ENCODE results near the gene ALG14.

Gene ALG14

DNA sequence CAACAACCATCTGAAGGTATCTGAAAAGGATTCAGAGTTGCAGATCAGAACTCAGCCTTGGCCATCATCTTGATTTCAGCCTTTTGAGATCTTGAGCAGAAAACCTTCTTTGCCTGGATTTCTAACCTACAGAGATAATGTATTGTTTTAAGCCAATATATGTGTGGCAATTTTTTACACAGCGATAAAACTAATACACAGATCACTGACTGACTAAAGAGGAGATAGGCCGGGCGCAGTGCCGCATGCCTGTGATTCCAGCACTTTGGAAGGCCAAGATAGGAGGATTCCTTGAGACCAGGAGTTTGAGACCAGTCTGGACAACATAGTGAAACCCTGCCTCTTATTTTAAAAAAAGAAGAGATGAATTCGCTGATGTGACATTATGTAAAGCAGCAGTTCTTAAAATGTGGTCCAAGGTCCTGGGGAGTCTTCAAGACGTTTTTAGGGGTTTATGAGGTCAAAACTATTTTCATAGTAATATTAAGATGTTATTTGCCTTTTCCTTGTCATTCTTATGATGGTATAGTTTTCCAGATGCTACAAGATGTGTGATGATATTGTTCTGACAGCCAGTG lies 95.7 kb downstream of the ALG14 start:
- Histone ChIP-seq H3K9me3 (replicated peaks; ENCODE audit: low read length) (no peaks in the 10 kb centered on the region), H3K4me2 (ENCODE audit: low read length) (no peak overlapping the region), H3K4me1 (ENCODE audit: control insufficient read depth, insufficient read depth, low read length) (peaks cover 55% of the 10 kb centered on the region), H3K4me3 (ENCODE audit: low read length) (no peak overlapping the region), H3K36me3 (ENCODE audit: insufficient read depth, low read length) (no peaks in the 10 kb centered on the region), H3K27me3 (ENCODE audit: control insufficient read depth, insufficient read depth, low read length) (no peaks in the 10 kb centered on the region), H3K9ac (ENCODE audit: low read depth, low read length) (no peak overlapping the region)

DNA sequence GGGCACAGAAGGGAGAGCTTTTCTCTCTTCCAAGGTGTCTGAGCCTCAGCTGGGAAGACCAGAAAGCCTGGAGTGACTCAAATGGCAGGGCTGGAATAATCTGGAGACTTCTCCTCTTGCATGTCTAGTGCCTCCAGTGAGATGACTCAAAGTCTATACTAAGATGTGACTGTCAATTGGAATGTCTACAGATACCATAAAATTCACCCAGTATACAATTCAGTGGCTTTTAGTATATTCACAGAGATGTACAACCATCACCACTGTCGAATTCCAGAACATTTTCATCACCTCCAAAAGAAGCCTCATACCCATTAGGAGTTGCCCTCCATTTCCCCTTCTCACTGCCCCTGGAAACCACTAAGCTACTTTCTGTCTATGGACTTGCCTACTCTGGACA lies 97.9 kb downstream of the ALG14 start:
- Histone ChIP-seq H3K4me2 (ENCODE audit: low read length) (peak overlapping the region; percentile 30), H3K9ac (ENCODE audit: low read depth, low read length) (peak overlapping the region; percentile 68), H3K9me3 (replicated peaks; ENCODE audit: low read length) (no peaks in the 10 kb centered on the region), H3K4me3 (ENCODE audit: low read length) (no peak overlapping the region), H3K27me3 (ENCODE audit: control insufficient read depth, insufficient read depth, low read length) (no peaks in the 10 kb centered on the region), H3K4me1 (ENCODE audit: control insufficient read depth, insufficient read depth, low read length) (peaks cover 48% of the 10 kb centered on the region), H3K36me3 (ENCODE audit: insufficient read depth, low read length) (no peaks in the 10 kb centered on the region)

DNA sequence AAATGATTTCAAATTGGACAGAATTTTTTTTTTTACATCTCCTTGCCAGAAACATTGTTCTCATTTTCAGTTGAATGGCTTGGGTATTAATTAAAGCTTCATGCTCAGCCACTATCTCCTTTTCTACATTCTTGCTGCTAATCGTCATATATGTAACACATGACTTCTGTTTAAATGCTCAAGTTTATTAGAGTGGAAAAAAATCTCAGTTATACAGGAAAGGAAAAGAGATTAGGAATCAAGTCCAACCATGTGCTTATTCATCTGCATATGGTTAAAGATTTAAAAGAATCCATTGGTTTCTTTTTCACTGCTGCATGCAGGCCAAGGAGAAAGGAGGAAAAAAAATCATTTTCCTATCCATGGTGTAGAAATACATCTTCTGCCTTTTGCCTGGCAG lies 98.5 kb downstream of the ALG14 start:
- H3K36me3 ChIP-seq (ENCODE audit: insufficient read depth, low read length): no peaks in the 10 kb centered on the region
- no peaks in the 10 kb centered on the region for H3K9me3 ChIP-seq (replicated peaks; ENCODE audit: low read length)
- H3K4me1 ChIP-seq (ENCODE audit: control insufficient read depth, insufficient read depth, low read length): peaks cover 47% of the 10 kb centered on the region
- H3K4me2 ChIP-seq (ENCODE audit: low read length): peak overlapping the region; percentile 30
- H3K4me3 ChIP-seq (ENCODE audit: low read length): no peak overlapping the region
- peak overlapping the region; percentile 68 for H3K9ac ChIP-seq (ENCODE audit: low read depth, low read length)
- H3K27me3 ChIP-seq (ENCODE audit: control insufficient read depth, insufficient read depth, low read length): no peaks in the 10 kb centered on the region

DNA sequence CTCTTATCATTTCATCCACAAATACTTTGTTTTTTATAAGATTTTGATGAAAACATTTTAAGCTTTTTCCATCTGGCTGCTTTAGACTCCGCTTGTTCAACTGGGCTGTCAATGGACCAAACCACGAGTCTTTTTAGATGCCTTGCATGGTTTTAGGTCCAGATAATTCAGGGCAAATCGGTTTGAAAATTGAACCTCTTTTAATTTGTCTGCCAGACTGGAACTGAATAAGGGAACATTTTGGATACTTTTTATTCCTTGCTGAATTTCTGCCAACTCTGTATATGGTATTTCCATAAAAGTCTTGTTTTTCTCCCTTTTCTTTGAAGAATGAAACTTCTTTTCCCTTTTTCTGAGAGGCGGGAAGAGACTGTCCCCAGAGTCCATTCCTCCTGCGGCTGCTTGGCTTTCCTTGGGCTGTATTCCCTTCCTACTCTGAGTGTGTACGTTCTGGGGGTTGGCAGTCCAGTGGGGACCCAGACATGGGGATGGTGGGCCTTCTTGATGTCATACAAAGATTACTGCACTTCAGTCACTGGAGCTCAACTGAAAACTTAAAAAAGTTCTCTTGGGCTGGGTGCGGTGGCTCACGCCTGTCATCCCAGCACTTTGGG lies 99.3 kb downstream of the ALG14 start:
- Histone ChIP-seq H3K9ac (ENCODE audit: low read depth, low read length) (peak overlapping the region; percentile 14), H3K36me3 (ENCODE audit: insufficient read depth, low read length) (no peaks in the 10 kb centered on the region), H3K4me1 (ENCODE audit: control insufficient read depth, insufficient read depth, low read length) (peaks cover 48% of the 10 kb centered on the region), H3K9me3 (replicated peaks; ENCODE audit: low read length) (peaks cover under 1% of the 10 kb centered on the region), H3K4me2 (ENCODE audit: low read length) (no peak overlapping the region), H3K4me3 (ENCODE audit: low read length) (no peak overlapping the region), H3K27me3 (ENCODE audit: control insufficient read depth, insufficient read depth, low read length) (no peaks in the 10 kb centered on the region)

DNA sequence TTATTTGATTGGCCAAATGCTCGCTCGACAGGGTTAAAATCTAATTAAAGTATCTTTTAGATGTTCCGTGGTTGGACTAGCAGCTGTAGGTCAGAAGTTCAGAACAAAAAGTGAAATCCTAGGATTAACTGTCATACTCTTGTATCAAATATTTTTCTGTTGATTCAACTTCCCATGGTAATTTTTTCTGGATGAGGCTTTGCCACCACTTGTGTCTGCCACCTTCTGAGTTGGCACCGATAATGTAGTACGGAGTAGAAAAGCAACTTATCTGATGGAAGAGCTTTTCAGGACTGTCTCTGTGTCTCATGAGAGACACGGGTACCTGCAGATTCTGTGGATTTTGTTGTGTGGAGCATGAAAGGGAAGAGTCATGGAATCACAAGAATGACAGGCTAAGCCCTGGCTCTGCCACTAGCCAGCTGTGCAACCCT lies 101.2 kb downstream of the ALG14 start:
- peak overlapping the region; percentile 73 for H3K4me2 ChIP-seq (ENCODE audit: low read length)
- no peaks in the 10 kb centered on the region for H3K36me3 ChIP-seq (ENCODE audit: insufficient read depth, low read length)
- peak overlapping the region; percentile 73 for H3K9ac ChIP-seq (ENCODE audit: low read depth, low read length)
- H3K4me3 ChIP-seq (ENCODE audit: low read length): peak overlapping the region; percentile 17
- H3K4me1 ChIP-seq (ENCODE audit: control insufficient read depth, insufficient read depth, low read length): peaks cover 48% of the 10 kb centered on the region
- peaks cover 6% of the 10 kb centered on the region for H3K9me3 ChIP-seq (replicated peaks; ENCODE audit: low read length)
- H3K27me3 ChIP-seq (ENCODE audit: control insufficient read depth, insufficient read depth, low read length): no peaks in the 10 kb centered on the region

DNA sequence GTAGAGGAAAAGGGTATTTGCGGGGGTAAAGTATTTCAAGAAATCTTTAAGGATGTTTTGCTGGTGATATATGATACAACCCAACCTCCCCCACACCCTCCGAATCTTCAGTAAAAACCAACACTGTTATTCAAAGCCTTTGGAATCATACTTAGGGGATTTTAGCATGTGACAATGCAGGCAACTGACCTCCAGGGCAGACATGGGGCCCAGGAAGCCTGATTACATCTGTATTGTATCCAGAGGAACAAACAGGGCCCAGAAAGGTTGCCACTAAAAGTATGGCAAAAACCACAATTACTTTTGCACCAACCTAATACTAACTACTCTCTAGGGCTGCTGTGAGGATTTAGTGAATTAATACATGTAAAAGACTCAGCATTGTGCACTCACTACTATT lies 102.0 kb downstream of the ALG14 start:
- Histone ChIP-seq H3K36me3 (ENCODE audit: insufficient read depth, low read length) (no peaks in the 10 kb centered on the region), H3K4me2 (ENCODE audit: low read length) (peak overlapping the region; percentile 73), H3K4me3 (ENCODE audit: low read length) (peak overlapping the region; percentile 8), H3K9me3 (replicated peaks; ENCODE audit: low read length) (peaks cover 6% of the 10 kb centered on the region), H3K27me3 (ENCODE audit: control insufficient read depth, insufficient read depth, low read length) (no peaks in the 10 kb centered on the region), H3K9ac (ENCODE audit: low read depth, low read length) (peak overlapping the region; percentile 73), H3K4me1 (ENCODE audit: control insufficient read depth, insufficient read depth, low read length) (peaks cover 48% of the 10 kb centered on the region)

DNA sequence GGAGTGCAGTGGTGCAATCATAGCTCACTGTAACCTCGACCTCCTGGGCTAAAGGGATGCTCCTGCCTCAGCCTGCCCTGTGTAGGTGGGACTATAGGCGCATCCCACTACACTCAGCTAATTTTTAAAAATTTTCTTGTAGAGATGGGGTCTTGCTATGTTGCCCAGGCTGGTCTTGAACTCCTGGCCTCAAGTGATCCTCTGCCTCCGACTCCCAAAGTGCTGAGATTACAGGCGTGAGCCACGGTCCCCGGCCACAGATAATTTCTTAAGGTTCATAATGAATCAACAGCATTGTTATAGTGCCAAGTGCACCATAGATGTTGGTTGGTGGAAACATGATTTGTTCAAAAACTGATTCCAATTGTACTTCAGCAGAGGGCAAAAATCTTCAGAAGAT lies 103.6 kb downstream of the ALG14 start:
- H3K9me3 ChIP-seq (replicated peaks; ENCODE audit: low read length): peaks cover 6% of the 10 kb centered on the region
- H3K4me2 ChIP-seq (ENCODE audit: low read length): no peak overlapping the region
- no peak overlapping the region for H3K9ac ChIP-seq (ENCODE audit: low read depth, low read length)
- H3K27me3 ChIP-seq (ENCODE audit: control insufficient read depth, insufficient read depth, low read length): no peaks in the 10 kb centered on the region
- H3K4me3 ChIP-seq (ENCODE audit: low read length): no peak overlapping the region
- no peaks in the 10 kb centered on the region for H3K36me3 ChIP-seq (ENCODE audit: insufficient read depth, low read length)
- H3K4me1 ChIP-seq (ENCODE audit: control insufficient read depth, insufficient read depth, low read length): peaks cover 36% of the 10 kb centered on the region

DNA sequence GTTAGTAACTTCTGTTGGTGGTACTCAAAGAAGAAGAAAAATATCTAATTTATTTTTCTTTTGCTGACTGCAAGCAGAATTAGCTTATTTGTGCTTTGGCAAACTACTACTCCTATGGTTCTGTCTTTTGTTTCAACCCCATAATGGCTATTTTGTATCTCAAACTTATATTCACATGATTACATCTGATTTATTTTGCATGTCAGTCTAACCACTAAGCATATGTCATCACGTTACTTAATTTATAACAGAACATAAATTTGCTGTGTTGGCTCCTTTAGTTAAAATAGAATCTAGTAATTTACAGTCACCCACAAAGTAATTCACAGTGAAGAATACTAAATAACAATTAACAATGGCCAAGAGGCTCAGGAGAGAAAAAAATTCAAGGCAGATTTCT lies 106.7 kb downstream of the ALG14 start:
- peaks cover 6% of the 10 kb centered on the region for H3K9me3 ChIP-seq (replicated peaks; ENCODE audit: low read length)
- H3K9ac ChIP-seq (ENCODE audit: low read depth, low read length): no peak overlapping the region
- H3K4me2 ChIP-seq (ENCODE audit: low read length): no peak overlapping the region
- H3K36me3 ChIP-seq (ENCODE audit: insufficient read depth, low read length): no peaks in the 10 kb centered on the region
- no peaks in the 10 kb centered on the region for H3K27me3 ChIP-seq (ENCODE audit: control insufficient read depth, insufficient read depth, low read length)
- H3K4me3 ChIP-seq (ENCODE audit: low read length): no peak overlapping the region
- peaks cover 27% of the 10 kb centered on the region for H3K4me1 ChIP-seq (ENCODE audit: control insufficient read depth, insufficient read depth, low read length)

DNA sequence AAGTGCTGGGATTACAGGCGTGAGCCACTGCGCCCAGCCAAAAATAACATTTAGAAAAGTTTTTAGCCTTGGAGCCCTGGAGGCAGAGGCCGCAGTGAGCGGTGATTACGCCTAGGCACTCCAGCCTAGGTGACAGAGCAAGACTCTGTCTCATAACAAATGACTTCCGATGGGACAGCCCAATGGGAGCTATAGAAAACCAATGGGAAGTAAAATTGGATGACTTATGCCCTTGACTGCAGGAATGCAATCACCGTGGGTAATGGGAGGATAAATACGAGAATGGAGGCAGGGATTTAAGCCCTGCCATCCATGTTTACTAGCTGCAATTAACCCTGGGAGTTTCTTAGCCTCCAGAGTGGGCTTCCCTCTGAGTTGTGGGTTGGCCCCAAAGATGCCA lies 108.9 kb downstream of the ALG14 start:
- Histone ChIP-seq H3K9ac (ENCODE audit: low read depth, low read length) (no peak overlapping the region), H3K27me3 (ENCODE audit: control insufficient read depth, insufficient read depth, low read length) (no peaks in the 10 kb centered on the region), H3K36me3 (ENCODE audit: insufficient read depth, low read length) (no peaks in the 10 kb centered on the region), H3K4me1 (ENCODE audit: control insufficient read depth, insufficient read depth, low read length) (peaks cover 16% of the 10 kb centered on the region), H3K4me3 (ENCODE audit: low read length) (no peak overlapping the region), H3K4me2 (ENCODE audit: low read length) (no peak overlapping the region), H3K9me3 (replicated peaks; ENCODE audit: low read length) (peaks cover 6% of the 10 kb centered on the region)

DNA sequence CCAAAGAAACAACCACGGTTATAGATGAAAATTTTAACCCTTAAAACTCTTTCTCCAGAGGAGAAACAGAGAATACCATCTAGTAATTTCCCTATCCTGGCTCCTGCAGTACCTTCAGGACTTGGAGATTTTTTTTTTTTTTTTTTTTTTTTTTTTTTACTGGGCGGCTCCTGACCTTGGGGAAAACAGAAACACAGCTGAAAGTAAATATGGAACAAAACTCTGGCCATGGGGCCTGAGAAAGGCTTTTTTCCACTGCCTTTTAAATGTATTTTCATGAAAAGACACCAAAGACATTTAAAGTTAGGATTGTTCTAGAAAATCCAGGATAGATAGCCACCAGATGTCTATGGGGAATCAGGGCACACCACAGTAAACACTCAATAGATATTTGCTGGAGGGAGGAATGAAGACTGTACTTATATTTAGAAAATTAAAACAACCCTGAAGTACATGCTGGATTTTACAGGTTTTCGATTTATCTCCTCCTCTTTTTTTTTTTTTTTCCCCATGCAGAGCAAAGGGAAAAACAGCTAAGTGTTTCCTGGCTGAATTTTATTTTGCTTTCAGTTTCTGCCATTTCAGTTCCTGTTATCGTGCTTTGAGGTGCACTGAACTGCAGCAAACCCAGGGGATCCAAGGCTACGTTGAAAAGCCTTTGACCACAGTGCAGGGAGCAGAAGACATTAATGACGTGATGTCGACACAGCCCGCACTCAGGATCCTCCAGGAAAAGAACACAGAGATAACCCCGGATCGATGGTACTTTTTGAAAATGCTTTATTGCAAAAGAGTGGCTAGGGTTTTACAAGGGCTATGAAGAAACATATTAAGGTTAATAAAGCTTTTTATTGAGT lies 110.1 kb downstream of the ALG14 start:
- Histone ChIP-seq H3K9ac (ENCODE audit: low read depth, low read length) (peak overlapping the region; percentile 84), H3K9me3 (replicated peaks; ENCODE audit: low read length) (no peaks in the 10 kb centered on the region), H3K4me1 (ENCODE audit: control insufficient read depth, insufficient read depth, low read length) (peaks cover 16% of the 10 kb centered on the region), H3K4me2 (ENCODE audit: low read length) (peak overlapping the region; percentile 95), H3K4me3 (ENCODE audit: low read length) (peak overlapping the region; percentile 71), H3K36me3 (ENCODE audit: insufficient read depth, low read length) (no peaks in the 10 kb centered on the region), H3K27me3 (ENCODE audit: control insufficient read depth, insufficient read depth, low read length) (no peaks in the 10 kb centered on the region)

DNA sequence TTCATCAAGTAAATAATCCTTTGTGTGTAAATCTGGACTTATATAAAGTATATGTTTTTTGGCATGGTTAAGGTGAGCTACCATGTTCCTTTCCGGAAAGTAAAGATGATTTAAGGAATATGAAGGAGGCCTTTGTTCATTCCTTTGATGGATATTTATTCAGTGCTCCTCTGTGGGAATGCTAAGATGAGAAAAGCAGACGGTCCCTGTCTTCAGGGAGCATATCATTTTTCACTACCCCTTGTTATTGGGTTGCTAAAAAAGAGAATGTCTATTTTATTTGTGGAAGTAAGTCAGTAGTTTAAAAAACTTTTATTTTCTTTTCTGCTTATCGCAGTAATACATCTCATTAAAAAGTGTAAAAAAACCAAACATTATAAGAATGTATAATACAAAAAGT lies 110.8 kb downstream of the ALG14 start:
- Histone ChIP-seq H3K27me3 (ENCODE audit: control insufficient read depth, insufficient read depth, low read length) (no peaks in the 10 kb centered on the region), H3K9ac (ENCODE audit: low read depth, low read length) (peak overlapping the region; percentile 84), H3K4me1 (ENCODE audit: control insufficient read depth, insufficient read depth, low read length) (peaks cover 16% of the 10 kb centered on the region), H3K4me3 (ENCODE audit: low read length) (no peak overlapping the region), H3K9me3 (replicated peaks; ENCODE audit: low read length) (no peaks in the 10 kb centered on the region), H3K36me3 (ENCODE audit: insufficient read depth, low read length) (no peaks in the 10 kb centered on the region), H3K4me2 (ENCODE audit: low read length) (peak overlapping the region; percentile 95)

All from skeletal muscle satellite cell (primary cell).